B cell (primary cell): ENCODE measurements around the gene B4GALNT4. TPM values are rescaled to one million over a fixed set of nuclear protein-coding genes. Genes with fewer than 3 reads are reported as not detected.

ENCODE experiments used
- ATAC-seq: fragments of 200-7000 bp; cut with Tn5 transposase; one replicate; pipeline ENCODE4 v1.10.0; 2021; ENCODE audit warnings: low read depth, mild to moderate bottlenecking, moderate number of reproducible peaks, moderate library complexity
- CTCF ChIA-PET: fragments of 350-600 bp; sonication (Branson Sonifier 250); formaldehyde crosslinking; loops from one replicate; lab custom pipeline; 2021; ENCODE audit warnings: antibody characterized with exemption, inconsistent platforms; lab: Charles Lee
- POLR2A ChIA-PET: fragments of 350-600 bp; sonication (Branson Sonifier 250); formaldehyde crosslinking; loops from one replicate; lab custom pipeline; 2021; ENCODE audit warnings: antibody characterized with exemption; lab: Charles Lee
- DNase-seq: peaks from one replicate; pipeline ENCODE4 v3.0.0; 2013
- H2AFZ ChIP-seq: 2 replicates; pipeline ENCODE4 v1.6.1; 2012; ENCODE audit warnings: mild to moderate bottlenecking, low read depth, low read length; ENCODE audit not compliant: insufficient read depth, poor library complexity, severe bottlenecking
- H3K27ac ChIP-seq, 2 donors: 1 replicate in 1 of 2; 2 replicates in 1 of 2; pipeline ENCODE4 v1.5.1; 2012 to 2013; ENCODE audit warnings: low read length in 2 of 2, mild to moderate bottlenecking in 2 of 2, moderate library complexity in 1 of 2
- H3K27me3 ChIP-seq, 4 experiments: fragments of 200-600 bp in 1 of 4; sonication (generic) in 1 of 4; replicated peaks in 1 of 4; 1 replicate in 2 of 4; 2 replicates in 2 of 4; pipeline versions ENCODE4 v1.6.1 to v1.7.0; 2013 to 2016; ENCODE audit warnings: low read length in 3 of 4, mild to moderate bottlenecking in 2 of 4, mixed read lengths in 1 of 4, moderate library complexity in 1 of 4; ENCODE audit not compliant: insufficient read depth in 4 of 4, control insufficient read depth in 3 of 4; ENCODE audit errors: control extremely low read depth in 1 of 4
- H3K36me3 ChIP-seq, 2 experiments: replicated peaks in 1 of 2; 1 replicate in 1 of 2; 2 replicates in 1 of 2; pipeline versions ENCODE4 v1.6.1 to v1.7.1; 2013; ENCODE audit warnings: low read length in 1 of 2; ENCODE audit not compliant: insufficient read depth in 2 of 2, control insufficient read depth in 1 of 2; ENCODE audit errors: control extremely low read depth in 1 of 2, extremely low read depth in 1 of 2
- H3K4me1 ChIP-seq, 2 donors: fragments of 200-600 bp in 1 of 2; sonication (generic) in 1 of 2; 1 replicate in 1 of 2; 2 replicates in 1 of 2; pipeline versions ENCODE4 v1.5.1 to v1.6.1; 2013 to 2017; ENCODE audit warnings: low read length in 2 of 2; ENCODE audit not compliant: control insufficient read depth in 2 of 2, insufficient read depth in 2 of 2
- H3K4me2 ChIP-seq: replicated peaks from 2 replicates; pipeline ENCODE3; 2012; ENCODE audit warnings: mild to moderate bottlenecking, low read depth, low read length; ENCODE audit not compliant: poor library complexity, severe bottlenecking
- H3K4me3 ChIP-seq, 5 experiments: fragments of 200-600 bp in 1 of 5; sonication (generic) in 1 of 5; 1 replicate in 3 of 5; 2 replicates in 2 of 5; pipeline versions ENCODE4 v1.5.1 to v1.7.0; 2011 to 2016; ENCODE audit warnings: low read length in 4 of 5, mild to moderate bottlenecking in 4 of 5, low read depth in 2 of 5, control low read depth in 1 of 5, moderate library complexity in 1 of 5; ENCODE audit not compliant: insufficient read depth in 1 of 5; ENCODE audit errors: control extremely low read depth in 1 of 5, extremely low read depth in 1 of 5
- H3K79me2 ChIP-seq: fragments of 200-600 bp; sonication (generic); one replicate; pipeline ENCODE4 v1.6.0; 2016; ENCODE audit warnings: low read length; ENCODE audit not compliant: control insufficient read depth, insufficient read depth
- H3K9ac ChIP-seq: fragments of 200-600 bp; sonication (generic); 2 replicates; pipeline ENCODE4 v1.6.1; 2017; ENCODE audit warnings: mild to moderate bottlenecking, low read length, moderate library complexity
- H3K9me3 ChIP-seq, 3 donors: one replicate each; pipeline versions ENCODE4 v1.6.1 to v1.7.1; 2013; ENCODE audit warnings: low read length in 2 of 3; ENCODE audit not compliant: control insufficient read depth in 2 of 3, insufficient read depth in 1 of 3; ENCODE audit errors: control extremely low read depth in 1 of 3
- H4K20me1 ChIP-seq: 2 replicates; pipeline ENCODE4 v1.6.0; 2012; ENCODE audit warnings: mild to moderate bottlenecking, low read length; ENCODE audit not compliant: insufficient read depth, control insufficient read depth, poor library complexity, severe bottlenecking
- H3K27ac Mint-ChIP-seq: one replicate; pipeline ENCODE4 v1.8.0; 2021; ENCODE audit warnings: mixed read lengths
- H3K27me3 Mint-ChIP-seq: one replicate; pipeline ENCODE4 v1.8.0; 2021; ENCODE audit warnings: mixed read lengths
- H3K4me1 Mint-ChIP-seq: one replicate; pipeline ENCODE4 v1.8.0; 2021; ENCODE audit warnings: mixed read lengths
- H3K4me3 Mint-ChIP-seq: one replicate; pipeline ENCODE4 v1.8.0; 2021; ENCODE audit warnings: mixed read lengths
- H3K9me3 Mint-ChIP-seq: one replicate; pipeline ENCODE4 v1.8.0; 2022; ENCODE audit warnings: mixed read lengths; ENCODE audit not compliant: insufficient read depth
- EZH2 ChIP-seq: IDR thresholded peaks from 2 replicates; pipeline ENCODE4 v1.6.1; 2012; ENCODE audit warnings: borderline replicate concordance, low read depth, mild to moderate bottlenecking, moderate library complexity, low read length; ENCODE audit not compliant: insufficient read depth, poor library complexity, severe bottlenecking
- WGBS: methylation state at CpG from one replicate; pipeline ENCODE4 v1.1.5; 2013; ENCODE audit warnings: missing lambda C conversion rate; ENCODE audit not compliant: insufficient coverage; 5-methylcytosine and 5-hydroxymethylcytosine counted together
- intact Hi-C: fragments of 100-400 bp; cut with micrococcal nuclease; formaldehyde crosslinking; loops from one replicate; pipeline ENCODE4 v1.10.0; 2022
- polyA plus RNA-seq: library from polyadenylated mRNA; depleted of rRNA; stranded (reverse); fragments of >200 nt; gene quantifications from 2 replicates; pipeline ENCODE4 v1.2.3, GENCODE V29; 2012
- total RNA-seq, 2 donors: library from RNA; stranded (reverse); fragments of 120-200 nt in 1 of 2; gene quantifications; 1 replicate in 1 of 2; 2 replicates in 1 of 2; pipeline versions ENCODE4 v1.2.3 to v1.2.4, GENCODE V29; 2013 to 2022
- TF ChIP-seq, protein P1 (sequence below): fragments of 200-600 bp; IDR thresholded peaks from one replicate; pipeline ENCODE4 v1.8.0; 2022; ENCODE audit warnings: antibody characterized with exemption, mild to moderate bottlenecking

B4GALNT4 gene
- total and polyA plus RNA-seq, 2 donors (not counting 1 experiment from before 2014, with no cell fraction given) = not detected

DNA sequence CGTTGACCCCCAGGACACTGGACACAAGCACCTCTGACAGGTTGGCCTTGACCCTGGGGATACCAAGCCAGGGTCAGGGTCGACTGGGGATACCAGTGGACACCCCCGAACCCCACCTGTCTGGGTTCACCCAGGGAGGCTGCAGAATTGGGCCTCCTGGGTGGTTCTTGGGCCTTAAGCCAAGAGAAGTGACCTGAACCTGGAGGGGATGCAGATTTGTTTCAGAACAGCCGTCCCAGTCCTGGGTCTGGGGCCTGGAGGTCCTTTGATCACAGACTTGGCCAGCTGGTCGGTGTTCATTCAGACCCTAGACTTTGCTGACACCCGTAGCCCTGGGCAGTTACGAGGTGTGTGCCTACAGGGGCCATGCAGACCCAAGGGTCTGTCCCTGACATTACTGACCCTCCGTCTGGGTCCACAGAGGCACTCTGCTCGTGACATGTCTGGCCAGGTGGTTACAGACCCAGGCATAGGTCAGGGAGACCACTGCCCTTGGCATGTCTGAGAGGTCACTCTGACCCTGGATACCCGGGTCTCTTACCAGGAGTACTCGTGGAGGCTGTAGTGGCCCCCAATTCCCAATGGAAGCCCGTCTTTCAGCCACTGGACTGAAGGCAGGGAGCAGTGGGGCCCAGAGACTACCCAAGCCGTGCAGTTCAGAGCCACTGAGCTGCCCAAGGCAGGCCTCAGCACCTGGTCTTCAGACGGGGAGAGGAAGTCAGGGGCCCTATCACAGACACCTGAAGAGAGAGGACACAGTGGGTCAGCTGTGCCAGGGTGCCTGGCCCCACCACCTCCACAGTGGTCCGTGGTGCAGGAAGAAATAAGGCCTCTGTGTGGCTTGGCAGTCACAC lies 39.1 kb downstream of the B4GALNT4 start:
- Histone ChIP-seq H3K27me3 (peaks cover 0 to 11% (median 0%) of the 10 kb centered on the region in 4 experiments), H3K4me1 (peaks cover 10 to 26% of the 10 kb centered on the region in 2 donors), H3K9me3 (peaks cover 0 to 6% (median 0%) of the 10 kb centered on the region in 3 donors), H2AFZ (no peak overlapping the region), H3K36me3 (no peaks in the 10 kb centered on the region), H3K4me2 (no peak overlapping the region), H3K79me2 (no peaks in the 10 kb centered on the region), H3K27ac (no peak overlapping the region), H3K9ac (no peak overlapping the region), H4K20me1 (peaks cover 10% of the 10 kb centered on the region), H3K4me3 (no peak overlapping the region)
- no peak overlapping the region for H3K27ac Mint-ChIP-seq
- peaks cover 7% of the 10 kb centered on the region for H3K4me1 Mint-ChIP-seq
- TF ChIP-seq, protein P1, sequence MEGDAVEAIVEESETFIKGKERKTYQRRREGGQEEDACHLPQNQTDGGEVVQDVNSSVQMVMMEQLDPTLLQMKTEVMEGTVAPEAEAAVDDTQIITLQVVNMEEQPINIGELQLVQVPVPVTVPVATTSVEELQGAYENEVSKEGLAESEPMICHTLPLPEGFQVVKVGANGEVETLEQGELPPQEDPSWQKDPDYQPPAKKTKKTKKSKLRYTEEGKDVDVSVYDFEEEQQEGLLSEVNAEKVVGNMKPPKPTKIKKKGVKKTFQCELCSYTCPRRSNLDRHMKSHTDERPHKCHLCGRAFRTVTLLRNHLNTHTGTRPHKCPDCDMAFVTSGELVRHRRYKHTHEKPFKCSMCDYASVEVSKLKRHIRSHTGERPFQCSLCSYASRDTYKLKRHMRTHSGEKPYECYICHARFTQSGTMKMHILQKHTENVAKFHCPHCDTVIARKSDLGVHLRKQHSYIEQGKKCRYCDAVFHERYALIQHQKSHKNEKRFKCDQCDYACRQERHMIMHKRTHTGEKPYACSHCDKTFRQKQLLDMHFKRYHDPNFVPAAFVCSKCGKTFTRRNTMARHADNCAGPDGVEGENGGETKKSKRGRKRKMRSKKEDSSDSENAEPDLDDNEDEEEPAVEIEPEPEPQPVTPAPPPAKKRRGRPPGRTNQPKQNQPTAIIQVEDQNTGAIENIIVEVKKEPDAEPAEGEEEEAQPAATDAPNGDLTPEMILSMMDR = no peak
- TF ChIP-seq EZH2 = no peak
- no peak for ATAC-seq
- no peaks in the 10 kb centered on the region for H3K9me3 Mint-ChIP-seq
- ChIA-PET CTCF (interaction anchor here (1.8 to 3.0 kb wide), 2 partner anchors 41 to 202 kb away, joined by 5 to 34 read pairs; partner anchors contain the start of genes BET1L, PTDSS2 and RIC8A), POLR2A (interaction anchor here (1.9 kb wide), 1 partner anchor 39 kb away, joined by 23 read pairs; no protein-coding TSS in a partner anchor)
- peak; percentile 36 for DNase-seq
- H3K27me3 Mint-ChIP-seq = no peaks in the 10 kb centered on the region
- 88% methylated on average over 15 of the region's 15 CpGs for WGBS
- intact Hi-C loops = no loop called here
- no peak overlapping the region for H3K4me3 Mint-ChIP-seq
